Keratinocyte (primary cell): ENCODE data around the gene PTPRN2.

ENCODE experiments used
- CTCF ChIP-seq, 3 experiments: IDR thresholded peaks in 1 of 3; conservative IDR thresholded peaks in 1 of 3; optimal IDR thresholded peaks in 1 of 3; 2 replicates in 2 of 3; 3 replicates in 1 of 3; pipeline versions ENCODE3 to v1.5.1; 2011; ENCODE audit warnings: low read length in 3 of 3, mild to moderate bottlenecking in 3 of 3, moderate library complexity in 2 of 3, control low read depth in 1 of 3, inconsistent platforms in 1 of 3; ENCODE audit not compliant: insufficient read depth in 2 of 3; ENCODE audit errors: extremely low read depth in 1 of 3
- EZH2 ChIP-seq: IDR thresholded peaks from one replicate; pipeline ENCODE4 v1.6.1; 2012; ENCODE audit warnings: inconsistent platforms, mild to moderate bottlenecking, low read length, moderate library complexity

DNA sequence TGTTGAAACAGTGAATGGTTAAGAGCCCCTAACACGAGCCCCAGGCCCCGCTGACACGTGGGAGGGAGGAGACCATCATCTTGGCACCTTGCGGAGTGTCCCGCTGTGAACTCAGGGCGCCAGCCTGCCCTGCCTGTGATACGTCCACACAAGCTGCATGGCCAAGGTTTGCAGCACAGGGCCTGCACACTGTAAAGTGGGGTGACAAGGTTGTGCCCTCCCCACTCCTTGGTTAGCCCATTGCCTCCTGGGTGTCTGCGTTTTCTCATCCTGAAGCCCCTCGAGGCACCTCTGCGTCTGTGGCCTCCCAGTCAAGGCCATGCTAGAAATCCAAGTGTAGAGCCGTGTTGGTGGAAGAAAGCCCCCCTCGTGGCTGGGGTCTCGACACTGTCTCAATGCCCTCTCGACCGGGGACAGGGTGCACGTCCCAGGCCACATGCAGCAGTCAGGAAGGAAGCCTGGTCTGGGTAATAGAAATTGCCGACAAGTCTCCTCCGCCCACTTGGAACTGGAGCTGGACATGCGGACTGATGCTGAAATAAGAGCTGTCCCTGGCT lies 1058.8 kb downstream of the PTPRN2 start:
- TF ChIP-seq CTCF (optimal IDR thresholded peaks at IDR 0.05 in 1 of 3, IDR thresholded peaks at IDR 0.05 in 1 of 3, conservative IDR thresholded peaks at IDR 0.05 in 1 of 3; ENCODE audit: extremely low read depth in 1 of 3, insufficient read depth in 2 of 3, low read length in 3 of 3) (no peak), EZH2 (no peak)
